Measurements from ENCODE around the gene TBC1D22A.

- TF ChIP-seq YY1 (IDR thresholded peaks at IDR 0.05; ENCODE audit: low read depth) = no peak
- TF ChIP-seq FOXM1 (IDR thresholded peaks at IDR 0.05; ENCODE audit: low read depth) = no peak
- no peak for TF ChIP-seq CTCF (IDR thresholded peaks at IDR 0.05)
- TF ChIP-seq RFX5 (IDR thresholded peaks at IDR 0.05; ENCODE audit: low read length) = no peak
- TF ChIP-seq EZH2phosphoT487 (IDR thresholded peaks at IDR 0.05; ENCODE audit: borderline replicate concordance, low read depth) = no peak
- no peak for TF ChIP-seq USF1 (IDR thresholded peaks at IDR 0.05; ENCODE audit: borderline replicate concordance, low read depth)
- no peak for TF ChIP-seq MAX (IDR thresholded peaks at IDR 0.05; ENCODE audit: low read depth)
- no peak for TF ChIP-seq JUND (IDR thresholded peaks at IDR 0.05)
- TF ChIP-seq POLR2AphosphoS5 (IDR thresholded peaks at IDR 0.05; ENCODE audit: low read depth, low read length) = no peak
Measured at GRCh38 chr22:47006869-47007268, 244.4 kb downstream of the TBC1D22A start.
